ENCODE measurements around the gene MIF4GD.

The MIF4GD gene

GRCh38 chr17:75225016-75225415 lies 46.0 kb downstream of the MIF4GD start:
- TF ChIP-seq CTCF (IDR thresholded peaks at IDR 0.05; ENCODE audit: low read depth, low read length) = no peak
- no peak for DNase-seq (ENCODE audit: low read depth, low spot score)
- in situ Hi-C loops (cut with HindIII; ENCODE audit: low sequenced_read_pairs) = no loop called here
- no peak overlapping the region for H3K4me3 ChIP-seq (ENCODE audit: low read depth, low read length)

- no peak for TF ChIP-seq CTCF (IDR thresholded peaks at IDR 0.05; ENCODE audit: low read depth, low read length)
- no peak overlapping the region for H3K4me3 ChIP-seq (ENCODE audit: low read depth, low read length)
- no peak for DNase-seq (ENCODE audit: low read depth, low spot score)
- in situ Hi-C loops (cut with HindIII; ENCODE audit: low sequenced_read_pairs) = no loop called here
These were observed 51.2 kb downstream of the MIF4GD start for GRCh38 chr17:75219815-75220214.

DNA sequence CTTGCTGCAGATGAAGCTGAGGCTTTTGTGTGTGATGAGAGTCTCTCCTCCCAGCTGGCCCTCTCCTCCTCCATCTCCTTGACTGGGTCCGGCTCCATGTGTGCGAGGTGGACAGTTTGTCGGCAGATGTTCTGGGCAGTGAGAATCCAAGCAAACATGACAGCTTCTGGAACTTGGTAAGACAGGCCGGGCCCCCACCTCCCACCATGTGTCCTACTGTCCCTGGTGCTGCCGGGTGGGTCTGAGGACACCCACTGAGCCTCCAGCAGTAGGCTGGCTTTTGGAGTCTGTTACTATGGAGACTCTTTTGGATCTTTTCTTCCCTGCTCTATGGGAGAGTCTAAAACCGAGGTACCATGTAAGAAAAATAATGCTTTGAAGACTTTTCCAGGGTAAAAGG lies 52.9 kb downstream of the MIF4GD start:
- TF ChIP-seq CTCF (IDR thresholded peaks at IDR 0.05; ENCODE audit: low read depth, low read length) = no peak
- in situ Hi-C loops (cut with HindIII; ENCODE audit: low sequenced_read_pairs) = no loop called here
- no peak overlapping the region for H3K4me3 ChIP-seq (ENCODE audit: low read depth, low read length)
- no peak for DNase-seq (ENCODE audit: low read depth, low spot score)

Measured in astrocyte of the spinal cord (primary cell).